Measurements from ENCODE around the gene CAST. TPM values are rescaled to one million over a fixed set of nuclear protein-coding genes. Genes with fewer than 3 reads are reported as not detected.

Gene CAST
- polyA plus RNA-seq, 4 donors = 96.7 to 228 (median 143) TPM

GRCh38 chr5:96683810-96684209 lies 21.6 kb downstream of the CAST start:
- Histone ChIP-seq H3K27me3 (ENCODE audit: control insufficient read depth in 3 of 3, insufficient read depth in 3 of 3, low read length in 3 of 3) (no peaks in the 10 kb centered on the region), H3K4me3 (ENCODE audit: low read depth in 1 of 3, low read length in 3 of 3) (no peak overlapping the region), H3K36me3 (ENCODE audit: control insufficient read depth in 3 of 3, insufficient read depth in 2 of 3, low read depth in 1 of 3, low read length in 3 of 3) (peaks cover 2 to 7% (median 4%) of the 10 kb centered on the region in 3 donors), H3K9me3 (ENCODE audit: control insufficient read depth in 2 of 2, insufficient read depth in 1 of 2, low read depth in 1 of 2, low read length in 1 of 2) (no peaks in the 10 kb centered on the region), H3K4me1 (ENCODE audit: control insufficient read depth in 3 of 3, insufficient read depth in 2 of 3, low read depth in 1 of 3, low read length in 2 of 3) (no peaks in the 10 kb centered on the region), H3K27ac (ENCODE audit: low read depth in 1 of 3, low read length in 2 of 3) (no peak overlapping the region)
- FAIRE-seq (no peak), DNase-seq (no peak)

- Histone ChIP-seq H3K36me3 (ENCODE audit: control insufficient read depth in 3 of 3, insufficient read depth in 2 of 3, low read depth in 1 of 3, low read length in 3 of 3) (peaks cover 0 to 3% (median 2%) of the 10 kb centered on the region in 3 donors), H3K27ac (ENCODE audit: low read depth in 1 of 3, low read length in 2 of 3) (no peak overlapping the region), H3K9me3 (ENCODE audit: control insufficient read depth in 2 of 2, insufficient read depth in 1 of 2, low read depth in 1 of 2, low read length in 1 of 2) (no peaks in the 10 kb centered on the region), H3K4me1 (ENCODE audit: control insufficient read depth in 3 of 3, insufficient read depth in 2 of 3, low read depth in 1 of 3, low read length in 2 of 3) (peaks cover 0 to 5% (median 0%) of the 10 kb centered on the region in 3 donors), H3K27me3 (ENCODE audit: control insufficient read depth in 3 of 3, insufficient read depth in 3 of 3, low read length in 3 of 3) (no peaks in the 10 kb centered on the region), H3K4me3 (ENCODE audit: low read depth in 1 of 3, low read length in 3 of 3) (no peak overlapping the region)
- FAIRE-seq (no peak), DNase-seq (no peak)
- 91 to 95% (median 95%) methylated on average over 5 of the region's 5 CpGs for WGBS, 3 donors
Measured at GRCh38 chr5:96687080-96687479, 24.9 kb downstream of the CAST start.

GRCh38 chr5:96687812-96688453 lies 25.8 kb downstream of the CAST start:
- Histone ChIP-seq H3K4me1 (ENCODE audit: control insufficient read depth in 3 of 3, insufficient read depth in 2 of 3, low read depth in 1 of 3, low read length in 2 of 3) (peaks cover 0 to 8% (median 0%) of the 10 kb centered on the region in 3 donors), H3K36me3 (ENCODE audit: control insufficient read depth in 3 of 3, insufficient read depth in 2 of 3, low read depth in 1 of 3, low read length in 3 of 3) (peaks cover 0 to 7% (median 4%) of the 10 kb centered on the region in 3 donors), H3K9me3 (ENCODE audit: control insufficient read depth in 2 of 2, insufficient read depth in 1 of 2, low read depth in 1 of 2, low read length in 1 of 2) (no peaks in the 10 kb centered on the region), H3K4me3 (ENCODE audit: low read depth in 1 of 3, low read length in 3 of 3) (no peak overlapping the region), H3K27ac (ENCODE audit: low read depth in 1 of 3, low read length in 2 of 3) (no peak overlapping the region), H3K27me3 (ENCODE audit: control insufficient read depth in 3 of 3, insufficient read depth in 3 of 3, low read length in 3 of 3) (no peaks in the 10 kb centered on the region)
- peak; percentile 74 for FAIRE-seq
- WGBS, 3 donors = 39 to 49% (median 43%) methylated on average over 5 of the region's 5 CpGs
- peak; percentile 63 to 66 for DNase-seq

GRCh38 chr5:96690861-96691260 lies 28.7 kb downstream of the CAST start:
- Histone ChIP-seq H3K27ac (ENCODE audit: low read depth in 1 of 3, low read length in 2 of 3) (no peak overlapping the region), H3K4me3 (ENCODE audit: low read depth in 1 of 3, low read length in 3 of 3) (no peak overlapping the region)
- 87 to 89% (median 87%) methylated on average over 1 of the region's 1 CpG for WGBS, 3 donors

GRCh38 chr5:96691503-96692303 lies 29.5 kb downstream of the CAST start:
- peaks cover 0 to 11% (median 6%) of the 10 kb centered on the region in 3 donors for H3K36me3 ChIP-seq (ENCODE audit: control insufficient read depth in 3 of 3, insufficient read depth in 2 of 3, low read depth in 1 of 3, low read length in 3 of 3)
- DNase-seq (peak; percentile 71 to 82), FAIRE-seq (no peak)
- 76 to 86% (median 82%) methylated on average over 2 of the region's 2 CpGs for WGBS, 3 donors
- no peaks in the 10 kb centered on the region for H3K9me3 ChIP-seq (ENCODE audit: control insufficient read depth in 2 of 2, insufficient read depth in 1 of 2, low read depth in 1 of 2, low read length in 1 of 2)
- no peaks in the 10 kb centered on the region for H3K27me3 ChIP-seq (ENCODE audit: control insufficient read depth in 3 of 3, insufficient read depth in 3 of 3, low read length in 3 of 3)
- peaks cover 0 to 8% (median 0%) of the 10 kb centered on the region in 3 donors for H3K4me1 ChIP-seq (ENCODE audit: control insufficient read depth in 3 of 3, insufficient read depth in 2 of 3, low read depth in 1 of 3, low read length in 2 of 3)
- no peak overlapping the region for H3K4me3 ChIP-seq (ENCODE audit: low read depth in 1 of 3, low read length in 3 of 3)
- H3K27ac ChIP-seq (ENCODE audit: low read depth in 1 of 3, low read length in 2 of 3) = peak overlapping the region in 1 of 3 donors; percentile 40

More at GRCh38 chr5:96690861-96691260, 28.7 kb downstream of the CAST start:
- DNase-seq = no peak
- Histone ChIP-seq H3K9me3 (ENCODE audit: control insufficient read depth in 2 of 2, insufficient read depth in 1 of 2, low read depth in 1 of 2, low read length in 1 of 2) (no peaks in the 10 kb centered on the region), H3K4me1 (ENCODE audit: control insufficient read depth in 3 of 3, insufficient read depth in 2 of 3, low read depth in 1 of 3, low read length in 2 of 3) (peaks cover 0 to 8% (median 0%) of the 10 kb centered on the region in 3 donors), H3K36me3 (ENCODE audit: control insufficient read depth in 3 of 3, insufficient read depth in 2 of 3, low read depth in 1 of 3, low read length in 3 of 3) (peaks cover 0 to 8% (median 6%) of the 10 kb centered on the region in 3 donors), H3K27me3 (ENCODE audit: control insufficient read depth in 3 of 3, insufficient read depth in 3 of 3, low read length in 3 of 3) (no peaks in the 10 kb centered on the region)
- peak; percentile 59 for FAIRE-seq

- DNase-seq = no peak
- Histone ChIP-seq H3K9me3 (ENCODE audit: control insufficient read depth in 2 of 2, insufficient read depth in 1 of 2, low read depth in 1 of 2, low read length in 1 of 2) (no peaks in the 10 kb centered on the region), H3K4me1 (ENCODE audit: control insufficient read depth in 3 of 3, insufficient read depth in 2 of 3, low read depth in 1 of 3, low read length in 2 of 3) (peaks cover 0 to 8% (median 0%) of the 10 kb centered on the region in 3 donors), H3K27me3 (ENCODE audit: control insufficient read depth in 3 of 3, insufficient read depth in 3 of 3, low read length in 3 of 3) (no peaks in the 10 kb centered on the region), H3K4me3 (ENCODE audit: low read depth in 1 of 3, low read length in 3 of 3) (no peak overlapping the region), H3K27ac (ENCODE audit: low read depth in 1 of 3, low read length in 2 of 3) (peak overlapping the region in 1 of 3 donors; percentile 40), H3K36me3 (ENCODE audit: control insufficient read depth in 3 of 3, insufficient read depth in 2 of 3, low read depth in 1 of 3, low read length in 3 of 3) (peaks cover 0 to 14% (median 7%) of the 10 kb centered on the region in 3 donors)
- FAIRE-seq = no peak
- 79 to 96% (median 93%) methylated on average over 2 of the region's 2 CpGs for WGBS, 3 donors
Measured at GRCh38 chr5:96692441-96692840, 30.3 kb downstream of the CAST start.

- WGBS, 3 donors = 64 to 79% (median 70%) methylated on average over 3 of the region's 3 CpGs
- DNase-seq (no peak), FAIRE-seq (no peak)
- no peaks in the 10 kb centered on the region for H3K9me3 ChIP-seq (ENCODE audit: control insufficient read depth in 2 of 2, insufficient read depth in 1 of 2, low read depth in 1 of 2, low read length in 1 of 2)
- no peak overlapping the region for H3K4me3 ChIP-seq (ENCODE audit: low read depth in 1 of 3, low read length in 3 of 3)
- H3K4me1 ChIP-seq (ENCODE audit: control insufficient read depth in 3 of 3, insufficient read depth in 2 of 3, low read depth in 1 of 3, low read length in 2 of 3) = peaks cover 0 to 6% (median 3%) of the 10 kb centered on the region in 3 donors
- no peaks in the 10 kb centered on the region for H3K27me3 ChIP-seq (ENCODE audit: control insufficient read depth in 3 of 3, insufficient read depth in 3 of 3, low read length in 3 of 3)
- peak overlapping the region in 1 of 3 donors; percentile 21 for H3K27ac ChIP-seq (ENCODE audit: low read depth in 1 of 3, low read length in 2 of 3)
- H3K36me3 ChIP-seq (ENCODE audit: control insufficient read depth in 3 of 3, insufficient read depth in 2 of 3, low read depth in 1 of 3, low read length in 3 of 3) = peaks cover 0 to 13% (median 2%) of the 10 kb centered on the region in 3 donors
Measured at GRCh38 chr5:96699186-96699820, 37.1 kb downstream of the CAST start.

Data from small intestine (tissue), 7 donors.